Measurements from ENCODE around the gene ZNF98.

The ZNF98 gene

GRCh38 chr19:22422211-22422610 lies at the start of gene ZNF98:
Gene ZNF98 (minus strand): TSS chr19:22422346. CDS start chr19:22422224, 122 bp downstream.
- Mint-ChIP-seq H3K9me3 (peaks cover 42% of the 10 kb centered on the region), H3K27ac (no peak within 1 kb of the TSS), H3K36me3 (ENCODE audit: low read depth) (no peaks in the 10 kb centered on the region), H3K27me3 (ENCODE audit: low read depth) (no peaks in the 10 kb centered on the region), H3K4me1 (ENCODE audit: low read depth) (no peaks in the 10 kb centered on the region), H3K4me3 (no peak within 1 kb of the TSS)

DNA sequence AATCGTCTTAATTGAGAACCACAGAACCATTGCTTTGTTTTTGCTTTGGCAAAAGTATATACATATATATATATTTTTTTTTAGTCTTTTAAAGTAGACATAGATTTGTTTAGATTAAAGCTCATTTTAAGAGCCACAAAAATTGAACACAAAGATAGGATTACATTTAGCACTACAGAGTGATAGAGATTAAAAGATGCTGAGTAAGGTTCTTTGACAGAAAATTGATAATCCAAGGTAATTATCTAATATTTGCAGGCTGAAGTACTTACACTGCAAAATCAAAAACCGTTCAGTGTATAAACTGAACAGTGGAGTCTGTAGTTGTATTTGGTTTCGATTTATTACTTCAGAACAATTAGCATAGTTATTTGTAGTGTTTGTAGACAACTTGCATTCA lies 24.5 kb upstream of the ZNF98 start:
- no peaks in the 10 kb centered on the region for H3K36me3 Mint-ChIP-seq (ENCODE audit: low read depth)
- peaks cover 59% of the 10 kb centered on the region for H3K9me3 Mint-ChIP-seq
- no peaks in the 10 kb centered on the region for H3K27me3 Mint-ChIP-seq (ENCODE audit: low read depth)
- no peak overlapping the region for H3K27ac Mint-ChIP-seq
- no peaks in the 10 kb centered on the region for H3K4me1 Mint-ChIP-seq (ENCODE audit: low read depth)
- H3K4me3 Mint-ChIP-seq, result no peak overlapping the region

DNA sequence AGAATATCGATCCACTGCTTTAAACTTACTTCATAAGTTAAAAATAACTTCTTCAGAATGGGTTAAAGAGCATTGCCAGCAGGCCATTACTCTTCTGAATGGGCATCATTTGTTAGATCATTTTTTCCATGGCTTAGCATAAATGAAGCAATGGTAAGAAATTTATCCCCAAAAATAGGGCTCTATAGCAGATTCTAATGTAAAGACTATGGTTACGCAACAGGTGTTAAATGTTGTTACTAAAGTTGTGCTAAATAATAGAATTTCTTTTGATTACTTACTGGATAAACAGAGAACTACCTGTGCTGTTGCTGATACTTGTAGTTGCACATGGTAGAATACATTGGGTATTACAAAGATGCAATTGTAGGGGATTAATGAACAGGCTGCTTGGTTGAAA lies 15.9 kb upstream of the ZNF98 start:
- H3K36me3 Mint-ChIP-seq (ENCODE audit: low read depth), result no peaks in the 10 kb centered on the region
- H3K9me3 Mint-ChIP-seq, result peaks cover 30% of the 10 kb centered on the region
- H3K4me1 Mint-ChIP-seq (ENCODE audit: low read depth), result no peaks in the 10 kb centered on the region
- H3K27ac Mint-ChIP-seq, result no peak overlapping the region
- no peaks in the 10 kb centered on the region for H3K27me3 Mint-ChIP-seq (ENCODE audit: low read depth)
- no peak overlapping the region for H3K4me3 Mint-ChIP-seq

DNA sequence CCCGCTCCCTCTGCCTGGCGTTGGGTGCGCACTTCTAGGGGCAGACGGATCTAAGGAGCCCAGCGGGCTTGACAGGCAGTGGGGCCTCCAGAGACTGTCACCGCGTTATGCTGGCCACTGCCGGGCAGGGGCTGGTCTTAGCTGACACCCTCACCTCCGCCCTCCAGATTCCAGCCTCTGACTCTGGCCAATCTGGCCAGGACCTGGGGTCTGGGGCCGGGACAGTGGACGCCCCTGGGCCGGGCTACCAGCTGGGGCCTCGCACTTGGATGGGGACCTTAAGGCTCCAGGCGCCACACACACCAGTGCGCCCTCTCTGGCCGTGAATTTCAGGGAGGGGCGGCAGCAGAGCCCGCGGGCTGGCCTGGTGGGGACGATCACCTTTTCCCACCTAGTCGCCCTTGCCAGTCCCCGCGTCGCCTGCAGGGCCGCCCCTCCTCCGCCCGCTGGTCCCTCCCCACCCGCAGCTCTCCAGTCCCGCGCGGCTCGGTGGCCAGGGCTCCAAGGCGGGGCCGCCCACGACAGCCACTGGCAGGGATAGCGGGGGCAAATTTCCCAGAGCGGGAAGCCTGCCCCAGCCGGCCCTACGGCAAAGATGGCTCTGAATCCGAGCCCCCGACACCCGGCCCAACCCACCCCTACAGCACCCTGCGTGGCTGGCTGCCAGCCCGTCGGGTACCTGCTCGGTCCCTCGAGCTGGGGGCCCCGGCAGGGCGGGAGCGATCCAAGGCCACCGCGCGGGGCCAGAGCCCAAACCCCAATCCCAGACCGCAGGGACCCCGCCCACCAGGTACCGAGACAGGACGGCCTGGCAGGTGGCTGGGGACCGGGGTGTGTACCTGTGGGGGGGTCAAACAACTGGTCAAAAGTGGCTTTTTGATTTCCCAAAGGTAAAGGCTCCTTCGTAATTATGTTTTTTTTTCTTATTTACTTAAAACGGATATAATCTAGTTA lies 6.1 kb upstream of the ZNF98 start:
- Mint-ChIP-seq H3K36me3 (ENCODE audit: low read depth) (no peaks in the 10 kb centered on the region), H3K9me3 (peaks cover 24% of the 10 kb centered on the region), H3K4me3 (no peak overlapping the region), H3K4me1 (ENCODE audit: low read depth) (no peaks in the 10 kb centered on the region), H3K27ac (no peak overlapping the region), H3K27me3 (ENCODE audit: low read depth) (no peaks in the 10 kb centered on the region)

- no peaks in the 10 kb centered on the region for H3K36me3 Mint-ChIP-seq (ENCODE audit: low read depth)
- peaks cover 24% of the 10 kb centered on the region for H3K9me3 Mint-ChIP-seq
- H3K27me3 Mint-ChIP-seq (ENCODE audit: low read depth), result no peaks in the 10 kb centered on the region
- no peak overlapping the region for H3K4me3 Mint-ChIP-seq
- H3K4me1 Mint-ChIP-seq (ENCODE audit: low read depth), result no peaks in the 10 kb centered on the region
- H3K27ac Mint-ChIP-seq, result no peak overlapping the region
Measured at GRCh38 chr19:22427547-22427946, 5.4 kb upstream of the ZNF98 start.

- Mint-ChIP-seq H3K9me3 (peaks cover 27% of the 10 kb centered on the region), H3K4me3 (no peak overlapping the region), H3K27ac (no peak overlapping the region), H3K36me3 (ENCODE audit: low read depth) (no peaks in the 10 kb centered on the region), H3K27me3 (ENCODE audit: low read depth) (no peaks in the 10 kb centered on the region), H3K4me1 (ENCODE audit: low read depth) (no peaks in the 10 kb centered on the region)
Measured at GRCh38 chr19:22426901-22427300, 4.8 kb upstream of the ZNF98 start.

DNA sequence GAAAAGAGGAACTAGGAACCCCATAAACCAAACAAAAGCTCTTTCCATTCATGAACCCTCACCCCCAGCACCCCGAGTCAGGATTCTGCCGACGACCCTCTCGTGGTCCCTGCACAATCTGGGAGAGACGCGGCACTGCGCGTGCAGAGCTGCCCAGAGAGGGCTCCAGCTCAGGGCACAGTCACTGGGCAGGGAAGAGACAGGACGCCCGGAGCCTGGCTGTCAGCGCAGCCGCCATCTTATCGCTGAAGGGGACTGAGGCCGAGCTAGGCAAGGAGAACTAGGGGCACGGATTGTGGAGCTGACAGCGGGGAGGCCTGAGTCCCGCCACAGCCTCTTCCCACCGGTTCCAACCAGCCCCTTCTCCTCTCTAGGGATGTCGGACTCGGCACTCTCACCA lies 349 bp downstream of the ZNF98 start:
- Mint-ChIP-seq H3K4me3 (no peak overlapping the region), H3K36me3 (ENCODE audit: low read depth) (no peaks in the 10 kb centered on the region), H3K27me3 (ENCODE audit: low read depth) (no peaks in the 10 kb centered on the region), H3K4me1 (ENCODE audit: low read depth) (no peaks in the 10 kb centered on the region), H3K27ac (no peak overlapping the region), H3K9me3 (peaks cover 42% of the 10 kb centered on the region)

GRCh38 chr19:22354665-22355064 lies 67.5 kb downstream of the ZNF98 start:
- peaks cover 54% of the 10 kb centered on the region for H3K9me3 Mint-ChIP-seq
- H3K4me1 Mint-ChIP-seq (ENCODE audit: low read depth), result no peaks in the 10 kb centered on the region
- H3K27ac Mint-ChIP-seq, result no peak overlapping the region
- no peaks in the 10 kb centered on the region for H3K36me3 Mint-ChIP-seq (ENCODE audit: low read depth)
- H3K4me3 Mint-ChIP-seq, result no peak overlapping the region
- no peaks in the 10 kb centered on the region for H3K27me3 Mint-ChIP-seq (ENCODE audit: low read depth)
